ENCODE measurements around the gene RASSF7.
"Not testable (repeated sequence)": the region's sequence is repeated elsewhere in the genome, so short reads cannot be mapped to it uniquely, and the experiment has no call there.

RASSF7 gene

DNA sequence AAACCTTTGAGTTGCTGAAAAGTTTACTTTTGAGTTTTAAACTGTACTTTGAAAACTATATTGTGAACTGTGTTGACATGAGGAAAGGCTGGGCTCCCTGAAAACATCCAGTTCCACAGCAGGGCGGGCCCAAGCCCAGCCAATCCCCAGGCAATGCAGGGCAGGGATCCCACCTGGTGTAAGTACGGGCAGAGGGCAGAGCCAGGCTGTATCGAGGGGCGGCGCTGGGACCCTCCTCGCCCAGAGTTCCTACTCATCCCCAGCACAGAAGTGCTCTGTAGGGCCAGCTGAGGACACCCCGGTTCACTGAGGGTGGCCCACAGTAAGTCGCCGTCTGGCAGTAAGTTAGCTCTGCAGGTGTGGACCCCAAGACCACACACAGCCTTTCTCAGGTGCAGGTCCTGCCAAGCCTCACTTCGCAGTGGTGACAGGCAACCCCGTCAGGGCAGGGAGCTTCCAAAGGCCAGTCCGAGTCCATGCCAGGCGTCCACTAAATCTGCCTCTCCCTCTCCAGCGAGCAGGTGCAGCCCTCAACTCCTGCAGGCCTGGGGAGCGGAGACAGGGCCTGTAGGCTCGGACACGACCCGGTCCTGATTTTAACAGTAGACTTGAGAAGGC, 6.3 kb downstream of the RASSF7 start:
- no peak for DNase-seq (ENCODE audit: low spot score)

DNA sequence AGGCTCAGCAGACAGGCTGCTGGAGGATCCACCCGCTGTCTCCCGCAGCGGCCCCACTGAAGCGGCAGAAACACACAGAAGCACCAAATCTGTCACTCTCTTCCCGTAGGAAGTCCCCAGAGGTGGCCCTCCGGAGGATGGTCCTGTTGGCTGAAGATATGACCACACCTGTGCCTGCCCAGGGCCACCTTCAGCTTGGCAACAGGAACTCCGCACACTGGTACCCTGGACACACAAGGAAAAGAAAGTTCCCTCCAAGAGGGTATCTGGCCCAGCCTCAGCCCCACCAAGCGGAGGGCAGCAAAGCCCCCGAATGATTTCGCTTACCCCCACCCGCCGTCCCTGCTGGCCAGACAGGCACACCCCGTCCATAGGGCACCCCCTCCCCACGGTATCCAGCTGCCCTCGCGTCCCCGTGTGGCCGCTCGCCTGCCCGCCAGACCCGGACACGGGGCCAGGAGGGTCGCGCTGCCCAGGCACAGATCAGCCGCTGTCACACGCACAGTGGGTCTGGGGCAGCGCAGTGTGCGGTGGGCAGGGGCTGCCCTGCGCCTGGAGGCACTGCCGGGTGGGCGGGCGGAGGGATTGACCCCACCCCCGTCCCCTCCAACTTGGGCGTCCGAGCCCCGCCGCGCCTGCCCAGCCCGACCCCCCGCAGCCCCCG, 7.0 kb downstream of the RASSF7 start:
- DNase-seq (ENCODE audit: low spot score), result no peak

DNA sequence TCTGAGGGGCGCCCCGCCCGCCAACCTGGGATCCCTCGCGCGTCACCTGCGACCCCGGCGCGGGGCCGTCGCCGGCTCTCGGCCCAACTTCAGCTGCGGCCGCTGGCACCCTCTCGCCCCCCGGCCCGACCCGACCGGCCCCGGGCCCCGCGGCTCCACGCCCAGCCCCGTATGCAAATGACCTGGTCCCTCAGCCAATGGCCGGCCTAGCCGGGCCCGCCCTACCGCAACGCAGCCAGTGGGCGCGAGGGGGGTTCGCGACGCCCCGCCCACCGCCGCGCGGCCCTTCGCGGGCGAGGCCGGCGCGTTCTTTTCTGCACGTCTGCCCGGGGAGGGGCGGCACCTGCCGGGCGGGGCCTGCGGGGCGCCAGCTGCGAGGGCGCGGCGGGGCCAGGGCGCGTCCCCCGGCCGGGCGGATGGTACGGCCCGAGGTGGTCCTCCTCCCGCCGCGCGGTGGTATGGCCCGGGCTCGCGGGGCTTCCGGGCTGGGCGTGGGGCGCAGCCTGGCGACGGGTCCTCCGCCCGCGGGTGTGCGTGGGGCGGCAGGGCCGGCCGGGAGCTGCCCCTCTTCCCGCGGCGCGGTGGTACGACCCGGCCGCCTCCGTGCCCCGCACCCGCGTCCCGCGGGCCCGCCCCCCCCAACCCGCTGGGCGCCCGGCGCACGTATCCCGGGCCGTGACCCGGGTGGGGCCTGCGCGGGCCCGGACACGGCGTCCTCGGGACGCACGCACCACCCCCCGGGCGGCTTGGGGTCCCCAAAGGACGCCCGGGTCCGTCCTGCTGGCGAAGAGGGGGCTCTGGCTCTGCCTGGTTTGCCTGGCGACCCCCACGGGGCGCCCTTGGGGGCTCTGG, 7.8 kb downstream of the RASSF7 start:
- DNase-seq (ENCODE audit: low spot score), result peak; percentile 92

DNA sequence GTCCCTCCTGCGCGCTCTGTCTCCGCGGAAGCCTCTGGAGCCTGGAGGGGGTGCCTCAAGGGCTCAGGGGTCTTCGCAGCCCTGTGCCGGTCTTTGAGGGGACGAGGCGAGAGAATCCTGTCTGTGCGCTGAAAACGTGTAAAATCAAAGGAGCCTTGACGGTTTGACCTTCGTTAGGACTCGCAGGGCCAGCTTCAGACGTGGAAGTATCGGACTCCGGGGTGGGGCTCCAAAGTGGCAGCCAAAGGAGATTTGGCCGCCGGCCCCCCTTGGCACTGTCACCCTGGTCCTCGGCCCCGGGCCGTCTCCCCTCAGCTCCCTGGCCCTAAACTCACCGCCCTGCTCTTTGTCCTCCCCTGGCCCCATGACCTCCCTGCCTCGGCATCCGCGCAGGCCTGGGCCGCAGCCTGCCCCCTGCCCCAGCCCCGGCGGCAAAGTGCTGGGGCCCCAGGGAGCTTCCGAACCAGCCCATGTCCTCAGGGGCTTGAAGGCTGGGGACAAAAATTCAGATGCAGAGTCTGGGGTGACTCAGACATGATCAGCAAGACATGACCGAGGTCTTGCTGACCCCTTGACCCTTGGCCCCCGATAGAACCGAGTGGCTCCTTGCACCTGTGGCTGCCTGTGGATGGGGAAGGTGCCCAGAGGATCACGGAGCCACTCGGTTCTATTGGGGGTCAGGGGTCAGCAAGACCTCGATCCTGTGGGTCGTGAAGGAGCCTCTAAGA, 8.6 kb downstream of the RASSF7 start:
- no peak for DNase-seq (ENCODE audit: low spot score)

DNA sequence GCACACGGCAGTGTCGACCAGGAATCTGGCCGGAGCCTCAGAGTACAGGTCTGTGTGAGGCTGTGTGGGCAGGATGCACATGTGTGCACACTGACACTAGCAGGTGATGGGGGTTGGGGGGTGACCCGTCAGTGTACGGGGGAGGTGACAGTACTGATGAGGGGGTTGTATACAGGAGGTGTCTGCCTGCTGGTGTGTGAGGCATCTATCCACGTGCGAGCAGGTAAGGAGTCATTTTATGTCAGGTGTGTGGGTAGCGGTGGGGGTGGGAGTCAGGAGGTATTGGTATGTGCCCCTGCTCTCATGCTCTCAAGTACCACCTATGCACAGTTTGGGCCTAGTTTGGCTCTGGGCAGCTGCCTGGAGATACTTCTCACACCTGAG, 11.0 kb downstream of the RASSF7 start:
- DNase-seq (ENCODE audit: low spot score), result no peak

DNA sequence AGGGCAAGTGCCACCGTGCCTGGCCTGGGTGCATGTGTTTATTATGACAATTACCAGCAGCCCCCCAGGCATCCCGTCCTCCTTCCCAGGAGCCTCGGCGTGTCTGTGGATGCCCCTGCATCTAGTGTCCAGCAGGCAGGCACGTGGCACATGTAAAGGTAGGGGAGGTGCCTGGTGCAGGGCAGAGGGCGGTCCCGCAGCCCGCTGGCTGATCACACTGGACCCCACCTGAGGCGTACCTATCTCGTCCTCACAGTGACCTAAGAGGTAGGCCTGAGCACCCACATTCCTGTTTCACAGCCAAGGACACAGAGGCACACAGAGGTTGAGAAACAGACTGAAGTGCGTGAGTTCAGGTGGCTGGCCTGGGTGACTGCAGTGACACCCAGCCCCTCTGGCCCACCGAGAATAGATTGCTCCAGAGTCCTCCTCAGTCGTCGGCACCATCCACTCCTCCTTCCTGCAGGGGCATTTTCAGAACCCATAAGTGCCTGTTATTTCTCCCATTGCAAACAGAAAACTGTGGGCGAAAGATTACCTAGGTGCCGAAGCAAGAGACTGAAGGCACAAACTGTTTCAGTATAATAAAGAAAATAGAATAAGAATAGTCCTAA, 12.5 kb downstream of the RASSF7 start:
- DNase-seq (ENCODE audit: low spot score), result no peak

DNA sequence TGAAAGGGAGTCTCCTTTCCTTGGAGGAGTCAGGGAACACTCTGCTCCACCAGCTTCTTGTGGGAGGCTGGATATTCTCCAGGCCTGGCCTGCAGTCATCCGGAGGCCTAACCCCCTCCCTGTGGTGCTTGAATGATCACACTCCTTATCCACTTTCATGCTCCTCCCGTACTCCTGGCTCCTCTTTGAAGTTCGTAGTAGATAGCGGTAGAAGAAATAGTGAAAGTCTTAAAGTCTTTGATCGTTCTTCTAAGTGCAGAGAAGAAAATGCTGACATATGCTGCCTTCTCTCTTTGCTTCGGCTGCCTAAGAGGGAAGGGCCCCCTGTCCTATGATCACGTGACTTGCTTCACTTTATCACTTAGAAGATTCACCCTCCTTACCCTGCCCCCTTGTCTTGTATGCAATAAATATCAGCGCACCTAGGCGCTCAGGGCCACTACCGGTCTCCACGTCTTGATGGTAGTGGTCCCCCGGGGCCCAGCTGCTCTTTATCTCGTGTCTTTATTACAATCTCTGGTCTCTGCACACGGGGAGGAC, 13.3 kb downstream of the RASSF7 start:
- DNase-seq (ENCODE audit: low spot score), result not testable (repeated sequence)

DNA sequence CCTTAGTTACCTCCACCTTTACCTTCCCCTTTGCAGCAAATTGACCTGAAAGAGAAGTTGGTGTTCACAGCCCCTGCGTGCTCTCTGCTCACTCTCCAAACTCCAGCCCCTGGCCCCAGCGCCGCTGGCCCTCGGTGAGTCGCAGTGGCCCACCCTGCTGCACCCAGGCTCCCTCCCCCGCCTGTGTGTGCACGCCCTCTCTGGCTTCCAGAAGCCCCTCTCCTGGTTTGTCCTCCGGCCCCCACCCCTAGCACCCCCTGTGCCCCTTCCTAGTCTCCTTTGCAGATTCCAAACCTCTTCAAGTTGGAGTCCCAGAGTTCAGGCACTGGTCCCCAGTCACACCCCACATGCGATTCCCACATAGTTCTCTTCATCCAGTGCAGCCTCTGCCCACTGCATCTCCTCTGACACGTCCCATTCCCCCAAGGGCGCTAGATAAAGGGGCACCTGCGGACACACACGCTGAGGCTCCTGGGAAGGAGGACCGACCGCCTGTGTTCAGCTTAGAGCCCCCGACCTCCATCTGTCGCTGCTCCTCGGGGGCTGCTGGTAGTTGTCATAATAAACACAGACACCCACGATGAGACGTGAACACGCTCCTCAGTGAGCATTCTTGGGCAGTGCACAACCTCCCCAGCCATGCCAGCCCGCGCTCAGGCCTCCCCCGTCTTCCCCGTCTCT, 14.0 kb downstream of the RASSF7 start:
- DNase-seq (ENCODE audit: low spot score), result no peak

DNA sequence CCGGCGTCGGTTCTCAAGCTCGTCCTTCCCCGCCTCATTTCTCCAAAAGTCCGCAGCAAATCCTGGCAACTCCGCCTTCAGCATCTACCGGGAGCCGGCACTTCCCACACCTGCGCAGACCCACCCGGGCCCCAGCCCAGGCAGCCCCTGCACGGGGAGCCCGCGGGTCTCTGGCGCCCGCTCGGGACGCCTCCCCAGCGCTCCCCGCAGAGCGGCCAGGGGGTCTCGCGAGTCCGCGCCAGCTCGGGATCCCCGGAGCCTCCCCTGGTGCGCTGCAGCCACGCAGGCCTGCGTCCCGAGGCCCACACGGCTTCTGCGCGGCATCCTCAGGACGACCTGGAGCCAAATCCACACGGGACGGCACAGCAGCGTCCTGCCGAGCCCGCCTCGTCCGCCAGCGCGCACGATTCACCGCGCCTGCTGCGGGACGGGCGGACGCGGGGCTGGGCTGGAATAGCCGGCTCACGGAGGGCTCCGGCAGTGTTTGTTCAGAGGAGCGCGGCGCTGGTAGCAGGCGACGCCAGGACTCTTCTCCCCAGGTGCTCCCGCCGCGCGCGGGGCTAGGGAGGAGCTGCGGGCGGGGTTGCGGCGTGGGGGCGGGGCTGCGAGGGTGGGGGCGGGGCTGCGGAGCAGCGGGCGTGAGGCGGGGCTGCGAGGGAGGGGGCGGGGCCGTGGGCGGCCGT, 14.7 kb downstream of the RASSF7 start:
- no peak for DNase-seq (ENCODE audit: low spot score)

DNA sequence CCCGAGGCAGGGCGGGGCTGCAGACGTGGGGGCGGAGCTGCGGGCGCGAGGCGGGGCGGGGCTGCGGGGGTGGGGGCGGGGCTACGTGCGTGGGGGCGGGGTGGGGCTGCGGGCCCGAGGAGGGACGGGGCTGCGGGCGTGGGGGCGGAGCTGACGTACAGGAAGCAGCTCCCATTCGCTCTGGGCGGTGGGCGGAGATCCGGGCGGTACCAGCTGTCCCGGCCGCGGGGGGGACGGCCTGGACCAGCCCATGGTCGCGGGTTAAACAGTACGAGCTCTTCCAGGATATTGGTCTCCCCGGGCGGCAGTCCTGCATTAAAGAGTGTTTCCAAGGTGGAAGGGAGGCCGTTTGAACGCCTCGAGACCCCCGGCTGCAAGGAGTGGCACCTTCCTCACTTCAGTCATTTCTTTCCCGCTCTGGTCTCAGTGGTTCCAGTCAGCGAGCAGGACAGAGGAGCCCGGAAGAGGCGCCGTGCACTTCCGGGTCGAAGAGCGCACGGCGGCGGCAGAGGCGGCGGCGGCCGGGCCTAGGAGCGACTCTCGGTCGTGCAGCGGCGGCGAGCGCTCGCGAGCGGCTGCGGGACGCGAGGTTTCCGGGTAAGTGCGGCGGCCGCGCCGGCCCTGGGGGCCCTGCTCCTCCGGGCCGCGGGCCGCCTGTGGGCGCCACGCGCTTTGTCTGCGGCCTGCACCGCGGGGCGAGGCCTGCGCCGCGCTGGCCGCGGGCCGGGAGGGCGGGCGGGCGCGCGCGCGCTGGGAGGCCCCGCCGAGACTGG, 15.4 kb downstream of the RASSF7 start, which contains the start of gene PHRF1:
Gene PHRF1 (plus strand): TSS at position 475 of the 773 bp plus-strand sequence. CDS start 5,043 bp downstream, outside the sequence.
- DNase-seq (ENCODE audit: low spot score), result peak; percentile 98

DNA sequence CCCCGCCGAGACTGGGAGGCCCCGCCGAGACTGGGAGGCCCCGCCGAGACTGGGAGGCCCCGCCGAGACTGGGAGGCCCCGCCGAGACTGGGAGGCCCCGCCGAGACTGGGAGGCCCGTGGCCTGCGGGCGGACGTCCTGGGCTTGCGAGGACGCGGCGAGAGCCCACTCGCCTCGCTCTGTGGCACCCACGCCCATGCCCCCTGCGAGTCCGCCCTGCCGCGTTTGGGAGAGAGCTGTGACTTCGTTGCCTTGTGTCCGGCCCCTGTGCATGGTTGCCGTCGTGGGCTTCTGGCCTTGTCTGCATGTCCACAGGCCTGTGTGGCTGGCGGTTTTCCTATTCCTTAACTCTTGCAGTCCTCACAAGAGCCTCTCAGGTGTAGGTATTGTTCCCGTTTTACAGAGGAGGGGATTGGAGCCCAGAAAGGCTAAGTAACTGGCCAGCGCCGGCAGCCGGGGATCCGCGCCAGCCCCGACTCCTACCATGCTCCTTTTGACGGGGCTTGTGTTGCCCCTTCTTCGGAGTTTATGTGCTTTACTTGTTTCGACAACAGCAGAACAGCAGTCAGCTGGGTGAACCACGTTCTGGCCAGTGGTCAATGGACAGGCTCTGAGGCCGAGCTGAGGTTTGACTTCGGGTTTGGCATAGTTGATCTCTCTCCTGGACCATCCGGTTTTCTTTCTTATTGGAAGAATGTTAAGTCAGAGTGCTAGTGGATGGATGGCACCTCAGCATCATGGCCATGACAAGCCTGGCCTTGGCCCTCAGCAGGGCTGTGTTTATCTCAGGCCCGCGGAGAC, 16.2 kb downstream of the RASSF7 start:
- no peak for DNase-seq (ENCODE audit: low spot score)

DNA sequence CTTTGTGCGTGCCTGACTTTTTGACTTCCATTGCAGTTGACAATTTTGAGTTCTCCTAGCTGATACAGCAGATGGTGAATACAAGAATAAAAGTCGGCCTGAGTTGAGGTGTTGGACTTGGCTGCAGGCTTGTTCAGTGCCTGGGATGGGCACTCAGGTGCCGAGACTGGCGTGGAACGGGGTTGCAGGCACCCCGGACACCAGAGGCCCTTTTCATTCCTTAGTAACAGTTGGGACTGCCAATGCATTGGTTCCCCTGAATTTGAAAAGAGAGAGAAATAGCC, 16.8 kb downstream of the RASSF7 start:
- DNase-seq (ENCODE audit: low spot score), result no peak

DNA sequence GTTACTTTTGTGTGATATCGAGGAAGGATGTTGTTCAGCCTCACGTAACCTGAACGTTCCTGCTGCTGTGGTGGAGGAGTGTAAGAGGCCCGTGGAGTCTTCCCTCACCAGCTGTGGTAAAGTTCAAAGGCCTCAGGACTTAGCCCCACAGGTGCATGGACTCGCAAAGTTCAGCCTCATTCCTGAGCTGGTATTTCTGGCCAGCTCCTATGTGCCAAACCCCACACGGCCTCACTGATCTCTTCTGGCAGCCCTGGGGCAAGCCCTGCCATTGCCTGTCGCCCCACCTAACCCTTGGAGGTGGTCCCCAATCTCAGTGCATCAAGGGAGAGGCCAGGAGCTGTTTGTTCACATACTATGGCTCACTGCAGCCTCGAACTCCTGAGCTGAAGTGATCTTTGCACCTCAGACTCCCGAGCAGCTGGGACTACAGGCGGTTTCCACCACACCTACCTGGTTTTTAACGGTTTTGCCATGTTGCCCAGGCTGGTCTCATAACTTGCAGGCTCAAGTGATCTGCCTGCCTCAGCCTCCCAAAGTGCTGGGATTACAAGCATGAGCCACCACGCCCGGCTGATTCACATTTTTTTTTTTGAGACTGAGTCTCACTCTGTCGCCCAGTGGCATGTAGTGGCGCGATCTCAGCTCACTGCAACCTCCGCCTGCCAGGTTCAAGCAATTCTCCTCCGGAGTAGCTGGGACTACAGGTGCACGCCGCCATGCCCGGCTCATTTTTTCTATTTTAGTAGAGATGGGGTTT, 17.7 kb downstream of the RASSF7 start:
- DNase-seq (ENCODE audit: low spot score), result no peak

DNA sequence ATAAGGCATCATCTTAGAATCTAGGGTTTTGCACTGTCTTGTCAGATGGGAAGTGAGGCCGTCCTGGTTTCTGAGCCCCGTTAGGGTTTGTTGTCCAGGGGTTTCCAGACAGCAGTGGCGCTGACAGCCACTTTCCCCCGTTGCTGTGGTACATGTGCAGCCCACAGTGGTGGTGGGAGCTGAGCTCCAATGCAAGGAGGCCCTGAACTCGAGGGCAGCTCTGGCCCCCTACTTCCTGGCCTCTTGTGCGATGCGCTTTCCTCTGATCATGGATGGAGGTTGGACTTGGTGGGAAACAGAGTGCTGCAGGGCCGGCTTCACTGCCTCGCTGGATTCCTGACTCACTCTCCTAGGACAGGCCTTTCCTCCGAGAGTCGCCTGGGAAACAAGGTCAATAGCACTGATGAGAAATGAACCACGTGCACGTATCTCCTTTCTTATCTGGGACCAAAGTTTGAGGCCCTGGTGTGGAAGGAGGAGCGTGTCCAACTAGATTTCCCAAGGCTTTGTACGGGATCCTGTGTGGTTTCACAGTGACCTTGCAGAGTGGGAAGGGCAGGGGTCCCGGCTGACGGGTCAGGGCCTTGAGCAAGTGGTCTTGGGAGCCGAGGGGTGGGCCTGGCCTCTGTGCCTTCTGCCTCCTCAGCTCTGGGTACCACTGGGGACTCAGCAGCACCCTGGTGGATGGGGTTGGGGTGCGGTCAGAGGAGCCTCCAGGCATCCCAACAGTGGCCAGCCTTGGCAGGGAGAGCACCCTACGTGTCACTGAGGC, 19.2 kb downstream of the RASSF7 start:
- DNase-seq (ENCODE audit: low spot score), result no peak

DNA sequence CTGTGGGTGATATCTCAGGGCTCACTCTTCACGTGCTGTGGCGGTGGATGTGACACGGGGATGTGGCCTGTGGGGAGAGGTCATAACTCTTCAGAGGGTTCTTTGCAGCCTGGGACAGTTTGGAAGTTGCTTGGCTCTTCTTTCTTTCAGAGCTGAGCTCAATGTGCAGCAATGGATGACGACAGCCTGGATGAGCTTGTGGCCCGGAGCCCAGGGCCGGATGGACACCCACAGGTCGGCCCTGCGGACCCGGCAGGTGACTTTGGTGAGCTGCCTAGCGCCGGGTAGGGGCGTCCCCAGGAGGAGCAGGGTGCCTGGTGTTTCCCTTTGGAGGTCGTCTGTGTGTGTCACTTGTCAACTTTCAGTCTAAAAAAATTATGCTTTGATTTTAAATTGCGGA, 20.6 kb downstream of the RASSF7 start:
- no peak for DNase-seq (ENCODE audit: low spot score)

DNA sequence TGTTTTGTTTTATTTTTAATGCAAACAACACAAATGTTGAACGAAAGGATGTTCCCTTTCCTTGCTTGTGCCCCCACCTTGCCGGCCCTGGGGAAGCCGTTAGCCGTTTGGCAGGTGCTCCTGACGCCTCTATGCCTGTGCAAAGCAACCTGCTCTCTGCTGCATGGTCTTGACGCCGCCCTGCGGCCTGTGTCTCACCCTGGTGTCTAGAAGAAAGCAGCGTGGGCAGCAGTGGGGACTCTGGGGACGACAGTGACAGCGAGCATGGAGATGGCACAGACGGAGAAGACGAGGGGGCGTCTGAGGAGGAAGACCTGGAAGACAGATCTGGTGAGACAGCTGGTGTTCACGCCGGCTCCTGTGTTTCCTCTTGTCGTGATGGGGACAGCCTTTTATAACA, 21.0 kb downstream of the RASSF7 start:
- peak; percentile 52 for DNase-seq (ENCODE audit: low spot score)

DNA sequence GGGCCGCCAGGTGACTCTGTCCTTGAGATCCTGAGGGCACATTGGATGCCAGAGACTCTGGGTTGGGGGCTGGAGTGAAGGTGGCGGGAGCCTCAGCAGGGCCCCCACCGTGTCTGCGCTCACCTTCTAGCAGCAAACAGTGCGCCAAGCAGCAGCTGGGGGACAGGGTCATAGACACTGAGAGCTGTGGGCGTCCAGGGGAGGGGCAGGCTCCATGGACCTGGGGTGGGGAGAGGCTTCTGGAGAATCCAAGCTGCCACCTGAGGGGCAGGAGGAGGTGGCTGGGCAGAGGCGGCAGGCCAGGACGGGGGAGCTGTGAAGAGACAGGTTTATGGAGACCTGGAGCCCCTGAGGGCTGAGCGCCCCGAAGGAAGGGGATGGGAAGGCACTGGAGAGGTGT, 23.5 kb downstream of the RASSF7 start:
- DNase-seq (ENCODE audit: low spot score), result no peak
